Fibroblast of the aortic adventitia (primary cell): ENCODE measurements around the gene CLDN3. TPM values are rescaled to one million over a fixed set of nuclear protein-coding genes. Genes with fewer than 3 reads are reported as not detected.
A peak's percentile ranks its signal among the peaks of the same experiment; 100 is the strongest.

Source experiments
- DNase-seq: peaks from one replicate; pipeline ENCODE4 v3.0.0-alpha.2; 2010; ENCODE audit warnings: low read depth
- H3K4me3 ChIP-seq: 2 replicates; pipeline ENCODE4 v1.5.1; 2011; ENCODE audit warnings: low read depth, mild to moderate bottlenecking, control low read depth, low read length, moderate library complexity
- CTCF ChIP-seq: IDR thresholded peaks from 2 replicates; pipeline ENCODE4 v1.5.1; 2011; ENCODE audit warnings: mild to moderate bottlenecking, low read length, control low read depth, inconsistent platforms; ENCODE audit not compliant: insufficient read depth
- total RNA-seq: library from RNA; depleted of rRNA; stranded (reverse); fragments of >200 nt; gene quantifications from 2 replicates; pipeline ENCODE4 v1.2.3, GENCODE V29; 2012; ENCODE audit warnings: low replicate concordance

The CLDN3 gene
- total RNA-seq, 1 donor = not detected

GRCh38 chr7:73735528-73735905 lies 34.6 kb downstream of the CLDN3 start:
- H3K4me3 ChIP-seq = no peak overlapping the region
- DNase-seq = no peak
- no peak for TF ChIP-seq CTCF

GRCh38 chr7:73734619-73735527 lies 35.2 kb downstream of the CLDN3 start:
- TF ChIP-seq CTCF = peak; percentile 71
- H3K4me3 ChIP-seq = no peak overlapping the region
- peak; percentile 67 for DNase-seq

- no peak overlapping the region for H3K4me3 ChIP-seq
- no peak for DNase-seq
- TF ChIP-seq CTCF = no peak
These were observed 37.7 kb downstream of the CLDN3 start for GRCh38 chr7:73732397-73732796.

- TF ChIP-seq CTCF = no peak
- DNase-seq = no peak
- H3K4me3 ChIP-seq = no peak overlapping the region
These were observed 39.6 kb downstream of the CLDN3 start for GRCh38 chr7:73730485-73730884.

GRCh38 chr7:73728551-73728950 lies 41.5 kb downstream of the CLDN3 start:
- no peak for TF ChIP-seq CTCF
- no peak for DNase-seq
- no peak overlapping the region for H3K4me3 ChIP-seq

- DNase-seq = no peak
- no peak for TF ChIP-seq CTCF
- H3K4me3 ChIP-seq = no peak overlapping the region
These were observed 42.1 kb downstream of the CLDN3 start for GRCh38 chr7:73727952-73728351.
